OCI-LY7 (cell line): ENCODE measurements around the gene SCN4B. TPM values are rescaled to one million over a fixed set of nuclear protein-coding genes. Genes with fewer than 3 reads are reported as not detected.

Experiments
- BruUV-seq: library from RNA; stranded (reverse); fragments of 400-500 nt; replicated peaks from 2 replicates; lab custom pipeline; 2021; lab: Mats Ljungman, UMichigan
- CTCF ChIA-PET: fragments of 300-600 bp; sonication (Branson Sonifier 250); formaldehyde crosslinking; loops from one replicate; lab custom pipeline; 2022; ENCODE audit warnings: antibody characterized with exemption; ENCODE audit not compliant: unreplicated experiment; lab: Charles Lee
- POLR2A ChIA-PET: fragments of 300-600 bp; sonication (Branson Sonifier 250); formaldehyde crosslinking; loops from one replicate; lab custom pipeline; 2022; ENCODE audit warnings: antibody characterized with exemption; lab: Charles Lee
- DNase-seq: peaks from one replicate; pipeline ENCODE4 v3.0.0-alpha.2; 2015; ENCODE audit warnings: low spot score
- H2AFZ ChIP-seq: fragments of 200-600 bp; sonication (generic), shearing (Covaris generic); 2 replicates; pipeline ENCODE4 v1.6.1; 2014; ENCODE audit warnings: mild to moderate bottlenecking, antibody characterized with exemption, low read length, moderate library complexity
- H3K27ac ChIP-seq: fragments of 200-600 bp; sonication (generic); 2 replicates; pipeline ENCODE4 v1.5.1; 2014; ENCODE audit warnings: mixed run types, low read depth, mild to moderate bottlenecking, moderate library complexity, low read length, inconsistent platforms; ENCODE audit not compliant: poor library complexity, severe bottlenecking
- H3K36me3 ChIP-seq: fragments of 200-600 bp; sonication (generic); 2 replicates; pipeline ENCODE4 v1.6.1; 2014; ENCODE audit warnings: mild to moderate bottlenecking, antibody characterized with exemption, low read length, moderate library complexity, mixed read lengths; ENCODE audit not compliant: insufficient read depth
- H3K4me1 ChIP-seq: fragments of 200-600 bp; sonication (generic); 2 replicates; pipeline ENCODE4 v1.5.1; 2014; ENCODE audit warnings: mild to moderate bottlenecking, low read length; ENCODE audit not compliant: insufficient read depth, poor library complexity, severe bottlenecking
- H3K4me2 ChIP-seq: fragments of 200-600 bp; sonication (generic); 2 replicates; pipeline ENCODE4 v1.6.1; 2014; ENCODE audit warnings: mild to moderate bottlenecking, low read length
- H3K4me3 ChIP-seq: fragments of 200-600 bp; sonication (generic); 2 replicates; pipeline ENCODE4 v1.5.1; 2014; ENCODE audit warnings: mild to moderate bottlenecking, low read depth, low read length; ENCODE audit not compliant: poor library complexity, severe bottlenecking
- H3K79me2 ChIP-seq: fragments of 200-600 bp; sonication (generic); 2 replicates; pipeline ENCODE4 v1.6.1; 2016; ENCODE audit warnings: low read depth, mild to moderate bottlenecking, low read length, moderate library complexity, mixed read lengths; ENCODE audit not compliant: insufficient read depth
- H3K9me2 ChIP-seq: fragments of 200-600 bp; sonication (generic); 2 replicates; pipeline ENCODE4 v1.6.1; 2016; ENCODE audit warnings: mild to moderate bottlenecking, low read length, mixed read lengths; ENCODE audit not compliant: insufficient read depth
- H3K9me3 ChIP-seq: fragments of 200-600 bp; sonication (generic); 2 replicates; pipeline ENCODE4 v1.6.1; 2014; ENCODE audit warnings: mild to moderate bottlenecking, mixed run types, low read length, mixed read lengths
- H4K20me1 ChIP-seq: fragments of 200-600 bp; sonication (generic); 2 replicates; pipeline ENCODE4 v1.6.1; 2014; ENCODE audit warnings: mild to moderate bottlenecking, antibody characterized with exemption, low read length, moderate library complexity, mixed read lengths; ENCODE audit not compliant: insufficient read depth
- EZH2phosphoT487 ChIP-seq: fragments of 200-600 bp; sonication (generic); IDR thresholded peaks from 2 replicates; pipeline ENCODE4 v1.6.1; 2018; ENCODE audit warnings: low read depth, borderline replicate concordance, mild to moderate bottlenecking, mixed run types, antibody characterized with exemption, low read length, moderate library complexity, mixed read lengths
- intact Hi-C: fragments of 100-400 bp; cut with micrococcal nuclease; formaldehyde crosslinking; loops from one replicate; pipeline ENCODE4 v1.10.0; 2022; ENCODE audit not compliant: unreplicated experiment
- total RNA-seq, 2 experiments: library from RNA; depleted of rRNA in 1 of 2; stranded (reverse); fragments of >200 nt in 1 of 2; shearing (Covaris generic) in 1 of 2; gene quantifications; 2 replicates each; pipeline ENCODE4 v1.2.3, GENCODE V29; 2014 to 2022
- TF ChIP-seq, protein P1 (sequence below): fragments of 200-600 bp; sonication (generic); conservative IDR thresholded peaks from 2 replicates; pipeline ENCODE4 v1.5.1; 2014; ENCODE audit warnings: mild to moderate bottlenecking, antibody characterized with exemption, low read length, moderate library complexity, mixed read lengths

SCN4B gene
- total RNA-seq, 2 experiments from 2014 or later = not detected

DNA sequence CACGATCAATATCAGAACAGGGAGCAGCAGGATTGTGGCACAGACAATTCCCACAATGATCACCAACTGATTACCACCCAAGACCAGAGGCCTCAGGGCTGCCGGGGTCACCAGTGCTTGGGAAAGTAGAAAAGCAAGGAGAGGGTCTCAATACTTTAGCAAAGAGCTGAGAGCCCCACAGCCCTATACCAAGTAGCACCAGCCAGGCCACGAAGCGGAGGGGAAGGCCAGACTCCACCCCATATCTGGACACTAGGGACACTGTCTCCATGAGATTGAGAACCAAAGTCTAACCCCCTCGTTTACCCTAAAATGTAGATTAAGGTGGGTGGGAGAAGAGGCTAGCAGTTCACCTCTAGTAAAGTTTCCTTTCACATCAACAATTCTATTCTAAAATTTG is 47.9 kb upstream of the SCN4B start:
- intact Hi-C loops = no loop called here

DNA sequence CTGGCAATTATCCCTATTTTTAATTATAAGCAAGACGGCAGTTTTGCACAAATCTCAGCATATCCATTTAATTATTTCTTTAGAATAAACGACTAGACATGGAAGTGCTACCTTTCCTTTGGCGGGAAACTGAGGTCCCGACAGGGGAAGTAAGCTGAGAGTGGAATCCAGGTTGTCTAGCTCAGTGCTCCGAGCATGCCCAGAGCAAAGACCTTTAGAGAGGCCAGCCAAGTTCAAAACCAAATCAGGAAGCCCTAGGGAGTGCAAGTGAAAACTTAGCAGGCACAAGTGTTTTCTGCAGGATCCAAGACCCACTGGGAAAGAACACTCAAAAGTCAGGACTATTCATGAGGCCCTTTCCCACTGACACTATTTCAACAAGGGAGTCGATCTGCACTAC is 46.5 kb upstream of the SCN4B start:
- no peak for DNase-seq
- no peaks in the 10 kb centered on the region for H3K9me3 ChIP-seq
- POLR2A ChIA-PET = interaction anchor here (0.6 to 2.1 kb wide), 14 partner anchors 9 to 1246 kb away, joined by 3 to 11 read pairs (median 3); partner anchors contain the start of gene UBE4A
- H3K4me2 ChIP-seq = no peak overlapping the region
- no TSS peak for BruUV-seq
- CTCF ChIA-PET = interaction anchor here (0.8 to 2.2 kb wide), 8 partner anchors 13 to 112 kb away, joined by 3 to 10 read pairs (median 5); no protein-coding TSS in a partner anchor
- H3K4me3 ChIP-seq = no peak overlapping the region
- no peaks in the 10 kb centered on the region for H3K9me2 ChIP-seq
- H3K27ac ChIP-seq = no peak overlapping the region
- no peaks in the 10 kb centered on the region for H3K4me1 ChIP-seq
- no peaks in the 10 kb centered on the region for H3K36me3 ChIP-seq
- H4K20me1 ChIP-seq = no peaks in the 10 kb centered on the region
- peak overlapping the region; percentile 73; the same call in 1 of the 2 replicates for H2AFZ ChIP-seq
- no peaks in the 10 kb centered on the region for H3K79me2 ChIP-seq
- intact Hi-C loops = loop anchor here (2.0 to 10.0 kb wide), 3 partner anchors 58 to 366 kb away; partner anchors contain the start of gene IFT46
- no peak for TF ChIP-seq EZH2phosphoT487
- TF ChIP-seq, protein P1, sequence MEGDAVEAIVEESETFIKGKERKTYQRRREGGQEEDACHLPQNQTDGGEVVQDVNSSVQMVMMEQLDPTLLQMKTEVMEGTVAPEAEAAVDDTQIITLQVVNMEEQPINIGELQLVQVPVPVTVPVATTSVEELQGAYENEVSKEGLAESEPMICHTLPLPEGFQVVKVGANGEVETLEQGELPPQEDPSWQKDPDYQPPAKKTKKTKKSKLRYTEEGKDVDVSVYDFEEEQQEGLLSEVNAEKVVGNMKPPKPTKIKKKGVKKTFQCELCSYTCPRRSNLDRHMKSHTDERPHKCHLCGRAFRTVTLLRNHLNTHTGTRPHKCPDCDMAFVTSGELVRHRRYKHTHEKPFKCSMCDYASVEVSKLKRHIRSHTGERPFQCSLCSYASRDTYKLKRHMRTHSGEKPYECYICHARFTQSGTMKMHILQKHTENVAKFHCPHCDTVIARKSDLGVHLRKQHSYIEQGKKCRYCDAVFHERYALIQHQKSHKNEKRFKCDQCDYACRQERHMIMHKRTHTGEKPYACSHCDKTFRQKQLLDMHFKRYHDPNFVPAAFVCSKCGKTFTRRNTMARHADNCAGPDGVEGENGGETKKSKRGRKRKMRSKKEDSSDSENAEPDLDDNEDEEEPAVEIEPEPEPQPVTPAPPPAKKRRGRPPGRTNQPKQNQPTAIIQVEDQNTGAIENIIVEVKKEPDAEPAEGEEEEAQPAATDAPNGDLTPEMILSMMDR = no peak

More for the DNA sequence above, 47.9 kb upstream of the SCN4B start:
- H3K4me3 ChIP-seq = no peak overlapping the region
- no peaks in the 10 kb centered on the region for H3K9me3 ChIP-seq
- H4K20me1 ChIP-seq = no peaks in the 10 kb centered on the region
- H3K27ac ChIP-seq = no peak overlapping the region
- H3K79me2 ChIP-seq = no peaks in the 10 kb centered on the region
- TF ChIP-seq, protein P1 = no peak
- TF ChIP-seq EZH2phosphoT487 = no peak
- ChIA-PET CTCF (no interaction called here), POLR2A (interaction anchor here (2.1 kb wide), 1 partner anchor 13 kb away, joined by 4 read pairs; no protein-coding TSS in a partner anchor)
- BruUV-seq = no TSS peak
- DNase-seq = no peak
- no peaks in the 10 kb centered on the region for H3K36me3 ChIP-seq
- H2AFZ ChIP-seq = no peak overlapping the region
- no peaks in the 10 kb centered on the region for H3K4me1 ChIP-seq
- no peak overlapping the region for H3K4me2 ChIP-seq
- no peaks in the 10 kb centered on the region for H3K9me2 ChIP-seq

DNA sequence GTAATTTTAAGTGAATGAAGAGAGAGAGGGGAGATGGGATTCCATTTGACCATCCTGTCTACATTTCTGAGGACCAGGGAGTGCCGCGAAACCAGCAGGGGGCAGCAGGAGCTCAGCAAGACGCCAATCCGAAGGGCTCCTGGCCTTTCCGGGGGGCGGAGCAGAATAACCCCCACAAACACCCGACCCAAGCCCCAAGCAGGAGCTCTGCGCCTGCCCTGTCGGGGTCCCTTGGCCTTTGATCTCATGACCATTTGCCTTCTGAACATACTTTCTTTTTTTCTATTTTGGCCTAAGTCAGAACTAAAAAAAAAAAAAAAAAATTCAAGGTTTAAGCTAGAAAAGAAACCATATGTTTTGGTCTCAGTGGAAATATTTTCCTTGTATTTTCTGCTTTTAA is 45.7 kb upstream of the SCN4B start:
- no peaks in the 10 kb centered on the region for H3K79me2 ChIP-seq
- peak; percentile 87 for DNase-seq
- H3K4me3 ChIP-seq = peak overlapping the region; percentile 8
- H3K9me2 ChIP-seq = no peaks in the 10 kb centered on the region
- H3K9me3 ChIP-seq = no peaks in the 10 kb centered on the region
- H3K4me2 ChIP-seq = peak overlapping the region; percentile 42
- CTCF ChIA-PET = interaction anchor here (0.6 to 2.2 kb wide), 10 partner anchors 14 to 155 kb away, joined by 3 to 10 read pairs (median 5); no protein-coding TSS in a partner anchor
- TF ChIP-seq EZH2phosphoT487 = no peak
- TF ChIP-seq, protein P1 = peak; percentile 98
- peak overlapping the region; percentile 73 for H2AFZ ChIP-seq
- H3K36me3 ChIP-seq = no peaks in the 10 kb centered on the region
- POLR2A ChIA-PET = interaction anchor here (0.6 to 2.1 kb wide), 16 partner anchors 10 to 1245 kb away, joined by 3 to 11 read pairs (median 3); partner anchors contain the start of genes ATP5MG and UBE4A
- H3K27ac ChIP-seq = no peak overlapping the region
- no TSS peak for BruUV-seq
- intact Hi-C loops = loop anchor here (1.0 to 10.0 kb wide), 6 partner anchors 59 to 366 kb away; partner anchors contain the start of gene IFT46
- H4K20me1 ChIP-seq = no peaks in the 10 kb centered on the region
- no peaks in the 10 kb centered on the region for H3K4me1 ChIP-seq
